ENCODE measurements around the gene IKZF3. TPM values are rescaled to one million over a fixed set of nuclear protein-coding genes. Genes with fewer than 3 reads are reported as not detected.
A peak's percentile ranks its signal among the peaks of the same experiment; 100 is the strongest.

IKZF3 gene
- total RNA-seq, 2 donors from 2014 or later = 0.11 to 0.18 TPM

DNA sequence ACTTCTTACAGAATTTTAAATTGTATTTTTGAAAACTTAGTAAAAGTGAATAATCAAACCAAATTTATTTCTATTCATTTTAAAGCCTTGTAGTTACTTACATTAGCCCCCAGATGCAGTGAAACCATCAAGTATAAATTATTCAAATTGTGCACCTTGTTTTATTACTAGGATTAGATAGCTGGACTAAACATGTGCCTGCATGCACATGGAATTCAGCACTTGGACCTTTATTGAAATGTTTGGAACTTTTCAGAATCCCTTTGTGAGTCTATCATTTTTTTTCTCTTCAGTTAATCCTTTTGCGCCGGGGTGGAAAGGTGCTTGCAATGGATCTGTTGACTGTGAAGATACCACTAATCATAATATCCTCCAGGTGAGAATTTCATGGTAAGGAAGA, 8.6 kb upstream of the IKZF3 start:
- Histone ChIP-seq H3K9ac (ENCODE audit: extremely low read depth, low read length, poor library complexity, severe bottlenecking) (no peak overlapping the region), H3K9me3 (ENCODE audit: control insufficient read depth, low read length) (no peaks in the 10 kb centered on the region), H3K4me3 (ENCODE audit: low read length) (peak overlapping the region; percentile 35), H3K36me3 (ENCODE audit: control insufficient read depth, insufficient read depth, low read length) (no peaks in the 10 kb centered on the region), H3K27me3 (ENCODE audit: control insufficient read depth, insufficient read depth, low read length, poor library complexity, severe bottlenecking) (no peaks in the 10 kb centered on the region), H3K4me1 (ENCODE audit: control insufficient read depth, insufficient read depth, low read length) (no peaks in the 10 kb centered on the region), H3K27ac (ENCODE audit: low read depth, low read length) (no peak overlapping the region)
- TF ChIP-seq, protein P1, sequence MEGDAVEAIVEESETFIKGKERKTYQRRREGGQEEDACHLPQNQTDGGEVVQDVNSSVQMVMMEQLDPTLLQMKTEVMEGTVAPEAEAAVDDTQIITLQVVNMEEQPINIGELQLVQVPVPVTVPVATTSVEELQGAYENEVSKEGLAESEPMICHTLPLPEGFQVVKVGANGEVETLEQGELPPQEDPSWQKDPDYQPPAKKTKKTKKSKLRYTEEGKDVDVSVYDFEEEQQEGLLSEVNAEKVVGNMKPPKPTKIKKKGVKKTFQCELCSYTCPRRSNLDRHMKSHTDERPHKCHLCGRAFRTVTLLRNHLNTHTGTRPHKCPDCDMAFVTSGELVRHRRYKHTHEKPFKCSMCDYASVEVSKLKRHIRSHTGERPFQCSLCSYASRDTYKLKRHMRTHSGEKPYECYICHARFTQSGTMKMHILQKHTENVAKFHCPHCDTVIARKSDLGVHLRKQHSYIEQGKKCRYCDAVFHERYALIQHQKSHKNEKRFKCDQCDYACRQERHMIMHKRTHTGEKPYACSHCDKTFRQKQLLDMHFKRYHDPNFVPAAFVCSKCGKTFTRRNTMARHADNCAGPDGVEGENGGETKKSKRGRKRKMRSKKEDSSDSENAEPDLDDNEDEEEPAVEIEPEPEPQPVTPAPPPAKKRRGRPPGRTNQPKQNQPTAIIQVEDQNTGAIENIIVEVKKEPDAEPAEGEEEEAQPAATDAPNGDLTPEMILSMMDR (conservative IDR thresholded peaks at IDR 0.05) = no peak
- 83% methylated on average over 1 of the region's 2 CpGs; no CpG with 5 or more reads in 1 of the 2 experiments for whole genome bisulfite sequencing, 2 experiments (ENCODE audit: insufficient coverage in 1 of 2, insufficient read length in 1 of 2)
- no peak for DNase-seq
- Mint-ChIP-seq H3K27ac (no peak overlapping the region), H3K4me1 (no peaks in the 10 kb centered on the region), H3K36me3 (ENCODE audit: low read depth) (no peaks in the 10 kb centered on the region), H3K4me3 (no peak overlapping the region), H3K27me3 (ENCODE audit: insufficient read depth) (peaks cover 22% of the 10 kb centered on the region), H3K9me3 (peaks cover 7% of the 10 kb centered on the region)

DNA sequence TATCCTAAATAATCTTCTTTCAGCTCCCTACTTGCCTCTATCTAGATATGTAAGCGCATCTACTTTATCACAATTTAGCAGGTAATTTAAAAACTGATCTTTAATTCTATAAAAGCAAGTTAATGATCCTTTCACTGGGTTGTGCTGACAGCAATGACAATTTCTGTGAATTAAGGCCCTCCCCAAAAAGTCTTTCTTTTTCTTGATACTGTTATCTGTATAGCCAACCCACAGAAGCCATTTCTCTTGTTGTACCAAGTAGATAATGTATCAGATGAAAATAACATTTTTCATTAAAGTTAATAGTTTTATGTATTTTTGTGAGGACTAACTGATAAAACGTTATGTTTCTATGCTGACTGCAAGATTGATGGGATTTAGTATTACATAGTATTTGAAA, 7.7 kb upstream of the IKZF3 start:
- Histone ChIP-seq H3K4me3 (ENCODE audit: low read length) (no peak overlapping the region), H3K27ac (ENCODE audit: low read depth, low read length) (no peak overlapping the region), H3K9ac (ENCODE audit: extremely low read depth, low read length, poor library complexity, severe bottlenecking) (no peak overlapping the region), H3K9me3 (ENCODE audit: control insufficient read depth, low read length) (no peaks in the 10 kb centered on the region), H3K4me1 (ENCODE audit: control insufficient read depth, insufficient read depth, low read length) (no peaks in the 10 kb centered on the region), H3K27me3 (ENCODE audit: control insufficient read depth, insufficient read depth, low read length, poor library complexity, severe bottlenecking) (peaks cover 7% of the 10 kb centered on the region), H3K36me3 (ENCODE audit: control insufficient read depth, insufficient read depth, low read length) (no peaks in the 10 kb centered on the region)
- Mint-ChIP-seq H3K4me3 (no peak overlapping the region), H3K4me1 (no peaks in the 10 kb centered on the region), H3K27me3 (ENCODE audit: insufficient read depth) (peaks cover 32% of the 10 kb centered on the region), H3K36me3 (ENCODE audit: low read depth) (no peaks in the 10 kb centered on the region), H3K9me3 (peaks cover 13% of the 10 kb centered on the region), H3K27ac (no peak overlapping the region)
- WGBS, 2 experiments (ENCODE audit: insufficient coverage in 1 of 2, insufficient read length in 1 of 2) = 17 to 87% methylated on average over 1 to 2 of the region's 2 CpGs
- TF ChIP-seq, protein P1 (conservative IDR thresholded peaks at IDR 0.05) = no peak
- no peak for DNase-seq

DNA sequence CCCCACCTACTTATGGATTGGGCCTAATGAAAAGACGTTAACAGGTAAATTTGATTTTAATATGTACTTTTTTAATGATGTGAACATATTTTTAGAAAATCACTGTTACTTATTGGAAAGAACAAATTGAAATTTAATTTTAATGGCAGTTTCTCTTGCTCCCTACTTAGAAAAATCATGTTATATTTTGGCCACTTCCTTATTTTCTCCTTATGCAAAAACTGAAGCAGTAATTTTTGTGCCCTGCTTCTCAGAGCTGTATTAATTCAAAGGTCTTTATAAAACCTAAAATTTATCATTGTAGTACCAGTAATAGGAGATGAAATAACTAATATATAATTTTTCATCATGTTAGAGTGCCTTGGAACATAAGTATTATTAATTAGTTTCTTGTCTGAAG, 6.7 kb upstream of the IKZF3 start:
- no peak overlapping the region for H3K27ac ChIP-seq (ENCODE audit: low read depth, low read length)
- 86% methylated on average over 1 of the region's 1 CpG; no CpG with 5 or more reads in 1 of the 2 experiments for WGBS, 2 experiments (ENCODE audit: insufficient coverage in 1 of 2, insufficient read length in 1 of 2)
- peaks cover 15% of the 10 kb centered on the region for H3K27me3 ChIP-seq (ENCODE audit: control insufficient read depth, insufficient read depth, low read length, poor library complexity, severe bottlenecking)
- H3K36me3 ChIP-seq (ENCODE audit: control insufficient read depth, insufficient read depth, low read length) = no peaks in the 10 kb centered on the region
- Mint-ChIP-seq H3K27ac (no peak overlapping the region), H3K4me1 (no peaks in the 10 kb centered on the region), H3K4me3 (no peak overlapping the region), H3K27me3 (ENCODE audit: insufficient read depth) (peaks cover 41% of the 10 kb centered on the region), H3K36me3 (ENCODE audit: low read depth) (no peaks in the 10 kb centered on the region), H3K9me3 (peaks cover 13% of the 10 kb centered on the region)
- no peak overlapping the region for H3K9ac ChIP-seq (ENCODE audit: extremely low read depth, low read length, poor library complexity, severe bottlenecking)
- no peaks in the 10 kb centered on the region for H3K9me3 ChIP-seq (ENCODE audit: control insufficient read depth, low read length)
- no peaks in the 10 kb centered on the region for H3K4me1 ChIP-seq (ENCODE audit: control insufficient read depth, insufficient read depth, low read length)
- no peak overlapping the region for H3K4me3 ChIP-seq (ENCODE audit: low read length)
- TF ChIP-seq, protein P1 (conservative IDR thresholded peaks at IDR 0.05) = no peak
- DNase-seq = no peak

All from endodermal cell (in vitro differentiated cells).